Natural killer cell treated with Interleukin-12 subunit alpha and Interleukin-12 subunit beta and Interleukin-15 and Interleukin-18, amount 100 ng/mL, for 72 hours (primary cell): ENCODE results near the gene TRMT1. TPM values are rescaled to one million over a fixed set of nuclear protein-coding genes. Genes with fewer than 3 reads are reported as not detected.

Experiments
- ATAC-seq, 2 donors: fragments of 150-1000 bp; cut with Tn5 transposase in 1 of 2; sonication (Bioruptor Pico), chemical (Tn5 transposase) in 1 of 2; 2 replicates each; pipeline ENCODE4 v1.10.0; 2021
- DNase-seq: peaks from one replicate; pipeline ENCODE4 v3.0.0; 2022; ENCODE audit warnings: low spot score
- H3K27ac Mint-ChIP-seq, 2 donors: 1 replicate in 1 of 2; 2 replicates in 1 of 2; pipeline ENCODE4 v1.8.0; 2022; ENCODE audit warnings: mixed read lengths in 2 of 2, mild to moderate bottlenecking in 1 of 2, moderate library complexity in 1 of 2
- H3K27me3 Mint-ChIP-seq, 2 donors: 1 replicate in 1 of 2; 2 replicates in 1 of 2; pipeline ENCODE4 v1.8.0; 2022; ENCODE audit warnings: mixed read lengths in 2 of 2
- H3K36me3 Mint-ChIP-seq: one replicate; pipeline ENCODE4 v1.8.0; 2022; ENCODE audit warnings: mixed read lengths
- H3K4me1 Mint-ChIP-seq, 2 donors: 1 replicate in 1 of 2; 2 replicates in 1 of 2; pipeline ENCODE4 v1.8.0; 2022; ENCODE audit warnings: low read depth in 2 of 2, mixed read lengths in 2 of 2, mild to moderate bottlenecking in 1 of 2
- H3K4me3 Mint-ChIP-seq: one replicate; pipeline ENCODE4 v1.8.0; 2022; ENCODE audit warnings: mixed read lengths
- H3K9me3 Mint-ChIP-seq: 2 replicates; pipeline ENCODE4 v1.8.0; 2022; ENCODE audit warnings: mixed read lengths
- total RNA-seq, 2 donors: library from RNA; stranded (reverse); gene quantifications; one replicate each; pipeline ENCODE4 v1.2.3, GENCODE V29; 2022

The TRMT1 gene
- total RNA-seq, 2 donors from 2014 or later: 54.6 to 120 TPM

GRCh38 chr19:13098277-13099072 lies 18.1 kb downstream of the TRMT1 start:
- peaks cover 30 to 32% of the 10 kb centered on the region in 2 donors for H3K4me1 Mint-ChIP-seq
- H3K27ac Mint-ChIP-seq: peak overlapping the region in 1 of 2 donors; percentile 86
- H3K4me3 Mint-ChIP-seq: peak overlapping the region; percentile 70
- DNase-seq (no peak), ATAC-seq (no peak)
- peaks cover 5% of the 10 kb centered on the region for H3K9me3 Mint-ChIP-seq
- peaks cover 6% of the 10 kb centered on the region for H3K36me3 Mint-ChIP-seq
- H3K27me3 Mint-ChIP-seq: peaks cover 13 to 15% of the 10 kb centered on the region in 2 donors

- Mint-ChIP-seq H3K4me1 (peaks cover 29 to 30% of the 10 kb centered on the region in 2 donors), H3K36me3 (peaks cover 6% of the 10 kb centered on the region), H3K9me3 (peaks cover 5% of the 10 kb centered on the region), H3K4me3 (peak overlapping the region; percentile 49), H3K27ac (no peak overlapping the region), H3K27me3 (peaks cover 13 to 15% of the 10 kb centered on the region in 2 donors)
- DNase-seq (no peak), ATAC-seq (no peak)
Measured at GRCh38 chr19:13097463-13098258, 18.9 kb downstream of the TRMT1 start.

- Mint-ChIP-seq H3K9me3 (peaks cover 5% of the 10 kb centered on the region), H3K27ac (no peak overlapping the region), H3K4me1 (peaks cover 29 to 30% of the 10 kb centered on the region in 2 donors), H3K4me3 (peak overlapping the region; percentile 39), H3K36me3 (peaks cover 6% of the 10 kb centered on the region), H3K27me3 (peaks cover 13 to 15% of the 10 kb centered on the region in 2 donors)
- ATAC-seq (no peak), DNase-seq (no peak)
Measured at GRCh38 chr19:13097033-13097462, 19.5 kb downstream of the TRMT1 start.

- H3K9me3 Mint-ChIP-seq: peaks cover 5% of the 10 kb centered on the region
- H3K27me3 Mint-ChIP-seq: peaks cover 13 to 17% of the 10 kb centered on the region in 2 donors
- no peak overlapping the region for H3K27ac Mint-ChIP-seq
- H3K4me3 Mint-ChIP-seq: peak overlapping the region; percentile 9
- ATAC-seq (no peak), DNase-seq (no peak)
- H3K36me3 Mint-ChIP-seq: peaks cover 6% of the 10 kb centered on the region
- H3K4me1 Mint-ChIP-seq: peaks cover 25 to 26% of the 10 kb centered on the region in 2 donors
Measured at GRCh38 chr19:13095934-13096927, 20.3 kb downstream of the TRMT1 start.

DNA sequence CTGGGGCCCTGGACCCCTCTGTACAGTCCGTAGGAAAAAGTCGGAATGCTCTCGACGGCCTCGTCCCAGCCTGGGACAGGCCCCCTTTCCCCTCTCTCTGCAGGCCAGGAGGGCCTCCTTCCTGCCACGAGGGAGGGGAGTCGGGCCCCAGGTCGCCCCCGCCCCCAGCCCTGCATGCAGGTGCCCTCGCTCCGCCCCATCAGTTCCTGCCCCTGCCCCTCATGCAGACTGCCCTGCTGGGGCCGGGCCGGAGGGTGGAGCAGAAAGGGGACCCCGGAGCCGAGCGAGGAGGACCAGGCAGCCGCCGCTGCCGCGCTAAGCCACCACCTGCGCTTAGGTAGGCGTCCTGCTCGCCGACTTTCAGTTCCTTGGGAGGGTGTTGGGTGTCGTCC lies 21.2 kb downstream of the TRMT1 start:
- Mint-ChIP-seq H3K9me3 (peaks cover 5% of the 10 kb centered on the region), H3K4me1 (peaks cover 24 to 25% of the 10 kb centered on the region in 2 donors), H3K36me3 (peaks cover 6% of the 10 kb centered on the region), H3K27ac (no peak overlapping the region), H3K4me3 (no peak overlapping the region), H3K27me3 (peaks cover 13 to 17% of the 10 kb centered on the region in 2 donors)
- DNase-seq (no peak), ATAC-seq (no peak)

GRCh38 chr19:13094771-13095392 lies 21.7 kb downstream of the TRMT1 start:
- Mint-ChIP-seq H3K27me3 (peaks cover 13 to 17% of the 10 kb centered on the region in 2 donors), H3K4me1 (peaks cover 19 to 20% of the 10 kb centered on the region in 2 donors)

GRCh38 chr19:13094106-13094504 lies 22.4 kb downstream of the TRMT1 start:
- DNase-seq: no peak
- Mint-ChIP-seq H3K27me3 (peaks cover 13 to 16% of the 10 kb centered on the region in 2 donors), H3K4me1 (peaks cover 15% of the 10 kb centered on the region in 2 donors), H3K27ac (no peak overlapping the region), H3K36me3 (no peaks in the 10 kb centered on the region), H3K9me3 (no peaks in the 10 kb centered on the region), H3K4me3 (no peak overlapping the region)
- no peak for ATAC-seq

More at GRCh38 chr19:13094771-13095392, 21.7 kb downstream of the TRMT1 start:
- no peak overlapping the region for H3K27ac Mint-ChIP-seq
- H3K4me3 Mint-ChIP-seq: no peak overlapping the region
- peaks cover under 1% of the 10 kb centered on the region for H3K9me3 Mint-ChIP-seq
- no peak for ATAC-seq
- H3K36me3 Mint-ChIP-seq: peaks cover 2% of the 10 kb centered on the region
- DNase-seq: peak; percentile 54

GRCh38 chr19:13093407-13094105 lies 23.0 kb downstream of the TRMT1 start:
- H3K4me3 Mint-ChIP-seq: no peak overlapping the region
- H3K4me1 Mint-ChIP-seq: peaks cover 9 to 13% of the 10 kb centered on the region in 2 donors
- peak; percentile 78 to 84 for ATAC-seq
- H3K36me3 Mint-ChIP-seq: no peaks in the 10 kb centered on the region
- H3K9me3 Mint-ChIP-seq: no peaks in the 10 kb centered on the region
- no peak overlapping the region for H3K27ac Mint-ChIP-seq
- peak; percentile 88 for DNase-seq
- H3K27me3 Mint-ChIP-seq: peaks cover 9 to 19% of the 10 kb centered on the region in 2 donors

DNA sequence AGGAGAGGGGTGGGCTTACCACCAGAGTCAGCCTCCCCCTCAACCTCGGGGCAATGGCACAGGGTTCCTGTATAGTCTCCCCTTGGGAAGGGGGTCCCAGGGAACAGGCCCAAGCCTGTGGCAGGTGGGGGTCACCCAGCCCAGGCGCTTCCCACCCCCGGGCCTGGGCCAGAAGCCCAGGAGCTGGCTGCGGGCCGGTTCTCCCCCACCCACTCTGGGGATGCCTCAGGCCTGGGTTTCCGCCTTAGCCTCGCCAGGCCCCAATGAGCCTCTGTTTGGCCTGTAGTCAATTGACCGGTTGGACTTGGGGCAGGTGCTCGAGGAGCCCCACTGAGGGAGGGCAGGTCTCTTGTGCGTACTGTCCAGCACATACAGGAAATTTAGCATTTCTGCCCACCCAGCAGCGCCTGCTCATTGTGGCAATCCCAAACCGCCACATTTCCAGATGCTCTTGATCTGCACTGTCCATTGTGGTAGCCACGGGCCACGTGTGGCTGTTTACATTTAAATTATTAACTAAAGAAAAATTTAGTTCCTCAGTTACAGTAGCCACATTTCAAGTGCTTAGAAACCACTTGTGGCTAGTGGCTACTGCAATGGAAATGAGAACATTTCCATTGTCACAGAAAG lies 23.8 kb downstream of the TRMT1 start:
- H3K27me3 Mint-ChIP-seq: peaks cover 8 to 20% of the 10 kb centered on the region in 2 donors
- no peak overlapping the region for H3K27ac Mint-ChIP-seq
- no peak for DNase-seq
- no peak for ATAC-seq
- H3K36me3 Mint-ChIP-seq: no peaks in the 10 kb centered on the region
- no peaks in the 10 kb centered on the region for H3K9me3 Mint-ChIP-seq
- no peak overlapping the region for H3K4me3 Mint-ChIP-seq
- peaks cover 6% of the 10 kb centered on the region in 2 donors for H3K4me1 Mint-ChIP-seq

- no peak overlapping the region for H3K27ac Mint-ChIP-seq
- ATAC-seq: no peak
- peaks cover 6% of the 10 kb centered on the region in 2 donors for H3K4me1 Mint-ChIP-seq
- H3K36me3 Mint-ChIP-seq: no peaks in the 10 kb centered on the region
- no peak overlapping the region for H3K4me3 Mint-ChIP-seq
- peaks cover 8 to 20% of the 10 kb centered on the region in 2 donors for H3K27me3 Mint-ChIP-seq
- no peak for DNase-seq
- H3K9me3 Mint-ChIP-seq: no peaks in the 10 kb centered on the region
Measured at GRCh38 chr19:13092158-13092543, 24.4 kb downstream of the TRMT1 start.

DNA sequence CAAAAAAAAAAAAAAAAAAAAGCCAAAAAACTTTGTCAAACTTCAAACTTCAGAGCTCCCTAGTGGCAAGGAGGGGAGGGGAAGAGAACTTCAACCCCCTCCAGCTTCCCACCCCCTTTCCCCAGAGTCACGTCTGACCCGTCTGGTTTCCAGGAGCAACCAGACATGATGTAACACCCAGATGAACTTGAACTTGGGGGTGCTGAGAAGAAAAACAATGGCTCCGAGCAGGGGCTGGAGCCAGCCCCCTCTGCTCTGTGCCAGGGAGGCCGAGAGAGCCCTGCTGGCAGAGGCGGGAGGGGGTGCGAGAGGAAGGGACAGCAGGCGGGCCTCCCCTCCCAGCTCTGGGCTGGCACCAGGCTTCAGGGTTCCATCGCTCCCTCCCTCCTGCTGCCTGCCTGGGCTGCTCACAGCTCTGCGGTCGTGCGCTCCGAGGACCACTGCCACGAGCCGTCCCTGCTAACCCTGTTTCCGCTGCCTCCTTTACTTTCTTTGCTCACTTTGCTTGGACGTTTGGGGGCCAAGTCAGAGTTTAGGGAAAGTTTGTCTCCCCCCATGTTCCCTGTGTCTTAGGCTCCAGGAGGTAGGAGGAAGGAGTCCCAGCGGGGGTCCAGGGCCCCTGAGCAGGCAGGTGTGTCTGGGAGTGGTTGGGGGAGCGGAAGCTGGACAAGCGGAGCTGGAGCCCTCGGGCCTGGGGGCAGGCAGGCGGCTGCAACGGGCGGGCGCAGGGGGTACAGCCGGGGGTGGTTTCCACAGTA lies 25.0 kb downstream of the TRMT1 start:
- Mint-ChIP-seq H3K27ac (no peak overlapping the region), H3K36me3 (no peaks in the 10 kb centered on the region), H3K4me1 (peaks cover 6% of the 10 kb centered on the region in 2 donors), H3K4me3 (no peak overlapping the region), H3K27me3 (peaks cover 8 to 20% of the 10 kb centered on the region in 2 donors), H3K9me3 (no peaks in the 10 kb centered on the region)
- DNase-seq: peak; percentile 58
- ATAC-seq: no peak
